SKM-1 treated with dmso at 0.1 percent for 144 hours (cell line): ENCODE results near the gene EEF1G.
"Not testable (repeated sequence)": the region's sequence is repeated elsewhere in the genome, so short reads cannot be mapped to it uniquely, and the experiment has no call there.

Experiments
- DNase-seq: peaks from one replicate; lab custom pipeline; 2025; ENCODE audit not compliant: unreplicated experiment; lab: John Stamatoyannopoulos, UW

The EEF1G gene

GRCh38 chr11:62556108-62556874 is 17.4 kb downstream of the EEF1G start:
- peak; percentile 83 for DNase-seq

- peak; percentile 67 for DNase-seq
Measured at GRCh38 chr11:62555464-62556107, 18.1 kb downstream of the EEF1G start.

DNA sequence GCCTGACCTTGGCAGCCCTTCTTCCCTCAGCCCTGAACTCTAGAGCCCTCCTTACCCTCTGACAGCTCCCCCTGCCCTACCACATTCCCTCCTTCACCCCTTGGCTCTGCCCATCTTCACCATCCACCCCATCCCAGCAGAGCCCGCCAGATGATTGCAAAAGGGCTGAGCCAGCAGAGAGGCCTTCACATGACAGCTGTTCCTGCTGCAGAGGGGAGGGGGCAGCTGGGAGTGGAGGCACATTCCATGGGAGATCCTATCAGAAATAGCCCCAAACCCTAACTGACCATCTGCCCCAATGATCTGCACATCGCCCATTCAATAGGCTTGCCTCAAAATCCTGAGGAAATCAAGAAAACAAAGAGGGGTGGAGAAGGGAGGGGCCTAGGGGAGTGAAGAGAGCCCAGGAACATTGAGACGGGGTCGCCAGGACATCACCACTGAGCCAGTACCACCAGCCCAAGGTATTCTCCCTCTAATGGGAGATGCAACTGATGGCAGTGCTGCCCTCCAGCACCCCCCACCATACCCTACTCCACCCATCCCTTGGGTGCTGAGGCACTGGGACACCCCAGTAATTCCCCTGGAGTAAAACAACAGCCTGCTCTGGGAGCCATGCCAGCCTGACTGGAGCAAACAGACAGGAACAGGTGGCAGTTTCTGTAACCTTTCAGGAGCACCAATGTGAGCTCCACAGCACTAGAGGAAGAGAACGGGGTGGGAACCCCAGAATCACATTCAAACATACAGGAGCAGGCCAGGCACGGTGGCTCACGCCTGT is 19.1 kb downstream of the EEF1G start:
- no peak for DNase-seq

DNA sequence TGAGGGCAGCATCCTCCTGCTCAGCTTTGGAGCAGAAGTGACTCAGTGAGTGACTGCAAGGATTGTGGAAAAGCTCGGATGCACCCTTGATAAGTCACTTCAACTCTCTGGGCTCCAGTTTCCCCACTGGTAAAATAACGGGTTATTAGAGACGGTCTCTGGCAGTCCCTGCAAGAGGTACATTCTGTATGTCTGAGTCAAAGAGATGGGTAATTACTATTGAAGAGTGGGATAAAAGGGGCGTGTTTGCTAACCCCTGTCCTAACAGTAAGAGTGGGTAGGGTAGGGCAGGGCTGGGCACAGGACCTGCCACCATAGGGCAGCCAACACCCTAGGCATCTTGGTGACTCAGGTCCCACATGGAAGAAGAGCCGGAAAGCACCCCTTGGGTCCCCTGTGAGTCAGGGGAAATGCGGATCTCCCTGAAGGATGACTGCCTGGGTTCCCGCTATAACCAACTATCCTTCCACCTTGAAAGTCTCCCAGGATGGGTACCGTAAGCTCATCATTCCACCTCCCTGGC is 19.8 kb downstream of the EEF1G start:
- no peak for DNase-seq

- DNase-seq, result peak; percentile 48
Measured at GRCh38 chr11:62553080-62553838, 20.4 kb downstream of the EEF1G start.

DNA sequence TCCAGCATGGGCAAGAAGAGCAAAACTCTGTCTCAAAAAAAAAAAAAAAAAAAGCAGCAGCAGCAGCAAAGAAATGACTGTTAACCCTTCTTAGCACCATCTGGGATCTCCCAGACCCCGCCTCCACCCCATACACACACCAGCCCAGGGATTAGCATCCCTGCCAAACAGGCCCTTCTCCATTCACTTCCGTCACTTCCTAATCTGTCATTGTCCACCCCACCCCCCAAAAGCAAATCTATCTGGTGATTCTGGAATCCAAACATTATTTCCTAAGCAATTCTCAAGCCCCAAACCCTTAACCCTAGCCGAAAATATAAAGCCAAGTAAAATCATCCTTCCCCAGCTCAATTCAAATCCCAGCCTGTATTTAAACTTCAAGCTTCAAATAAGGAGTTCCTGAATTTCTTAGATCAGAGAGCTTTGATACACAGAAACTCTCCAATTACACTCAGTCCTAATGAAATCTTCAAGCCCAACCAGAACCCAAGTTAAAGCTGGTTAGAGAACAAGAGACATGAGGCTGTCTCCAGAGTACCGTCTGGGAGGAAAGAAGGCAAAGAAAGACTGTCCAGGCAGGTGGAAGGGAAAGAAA is 21.1 kb downstream of the EEF1G start:
- no peak for DNase-seq

DNA sequence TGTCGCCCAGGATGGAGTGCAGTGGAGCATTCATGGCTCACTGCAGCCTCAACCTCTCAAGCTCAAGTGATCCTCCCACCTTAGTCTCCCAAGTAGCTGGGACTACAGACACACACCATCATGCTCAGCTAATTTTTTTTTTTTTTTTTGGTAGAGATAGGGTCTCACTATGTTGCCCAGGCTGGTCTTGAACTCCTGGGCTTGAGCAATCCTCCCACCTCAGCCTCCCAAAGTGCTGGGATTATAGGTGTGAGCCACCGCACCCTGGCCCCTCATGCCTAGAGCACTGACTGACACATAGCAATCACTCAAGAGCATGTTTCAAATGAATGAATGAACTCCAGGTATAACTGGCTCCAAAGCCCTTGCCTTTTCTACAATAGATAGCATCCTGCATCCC is 23.2 kb downstream of the EEF1G start:
- not testable (repeated sequence) for DNase-seq

DNA sequence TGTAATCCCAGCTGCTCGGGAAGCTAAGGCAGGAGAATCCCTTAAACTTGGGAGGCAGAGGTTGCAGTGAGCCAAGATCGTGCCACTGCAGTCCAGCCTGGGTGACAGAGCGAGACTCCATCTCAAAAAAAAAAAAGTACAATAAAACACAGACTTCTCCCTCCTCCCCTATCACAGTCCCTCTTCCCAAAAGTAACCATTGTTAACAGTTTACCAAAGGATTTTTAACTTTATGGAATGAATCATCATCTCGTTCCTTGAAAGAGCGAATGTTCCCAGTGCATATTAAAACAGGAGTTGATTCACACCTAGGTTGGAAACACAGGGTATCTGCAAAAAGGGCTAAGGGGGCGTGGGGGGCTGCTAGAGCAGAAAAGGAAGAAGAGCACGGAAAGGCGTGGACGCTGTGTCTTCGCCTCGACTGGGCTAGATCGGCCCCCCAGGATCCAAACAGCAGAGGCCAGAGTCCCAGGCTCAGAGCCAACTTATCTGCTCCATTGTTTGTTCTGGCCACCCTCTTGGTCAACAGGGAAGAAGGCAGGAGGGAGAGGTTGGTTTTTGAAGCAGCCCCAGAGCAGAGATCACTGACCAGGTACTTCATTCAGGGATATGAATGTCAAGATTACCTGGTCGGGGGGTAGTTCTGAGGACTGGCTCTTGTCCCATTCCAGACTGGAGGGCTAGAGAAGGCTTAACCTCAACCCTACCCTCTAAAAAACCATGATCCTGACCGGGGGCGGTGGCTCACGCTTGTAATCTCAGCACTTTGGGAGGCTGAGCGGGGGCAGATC is 25.0 kb downstream of the EEF1G start:
- DNase-seq, result no peak

DNA sequence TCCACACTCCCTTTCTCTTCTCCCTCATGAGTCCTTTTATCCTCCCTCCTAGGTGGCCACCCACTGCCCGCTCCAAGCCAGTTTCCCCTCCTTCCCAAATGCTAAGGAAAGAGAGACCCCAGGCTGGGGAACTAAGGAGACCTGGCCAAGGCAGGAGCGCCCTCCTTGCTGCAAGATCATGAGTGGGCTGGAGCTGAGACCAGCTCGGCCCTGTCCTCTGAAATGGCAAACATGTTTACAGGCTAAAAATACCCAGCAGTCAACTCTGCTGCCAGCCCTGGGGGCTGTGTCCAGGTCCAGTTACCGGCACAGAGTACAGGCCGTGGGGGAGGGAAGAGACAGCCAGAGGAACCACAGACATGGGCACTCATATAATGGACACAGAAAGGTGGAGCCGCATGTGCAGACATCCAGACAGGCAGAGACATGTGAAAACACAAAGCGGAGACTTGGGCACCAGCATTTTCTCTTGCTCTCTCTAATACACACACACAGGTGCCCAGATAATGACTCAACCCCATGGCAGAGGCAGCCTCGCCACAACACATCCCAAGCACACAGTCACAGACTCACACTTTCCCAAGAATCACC is 25.9 kb downstream of the EEF1G start:
- no peak for DNase-seq

DNA sequence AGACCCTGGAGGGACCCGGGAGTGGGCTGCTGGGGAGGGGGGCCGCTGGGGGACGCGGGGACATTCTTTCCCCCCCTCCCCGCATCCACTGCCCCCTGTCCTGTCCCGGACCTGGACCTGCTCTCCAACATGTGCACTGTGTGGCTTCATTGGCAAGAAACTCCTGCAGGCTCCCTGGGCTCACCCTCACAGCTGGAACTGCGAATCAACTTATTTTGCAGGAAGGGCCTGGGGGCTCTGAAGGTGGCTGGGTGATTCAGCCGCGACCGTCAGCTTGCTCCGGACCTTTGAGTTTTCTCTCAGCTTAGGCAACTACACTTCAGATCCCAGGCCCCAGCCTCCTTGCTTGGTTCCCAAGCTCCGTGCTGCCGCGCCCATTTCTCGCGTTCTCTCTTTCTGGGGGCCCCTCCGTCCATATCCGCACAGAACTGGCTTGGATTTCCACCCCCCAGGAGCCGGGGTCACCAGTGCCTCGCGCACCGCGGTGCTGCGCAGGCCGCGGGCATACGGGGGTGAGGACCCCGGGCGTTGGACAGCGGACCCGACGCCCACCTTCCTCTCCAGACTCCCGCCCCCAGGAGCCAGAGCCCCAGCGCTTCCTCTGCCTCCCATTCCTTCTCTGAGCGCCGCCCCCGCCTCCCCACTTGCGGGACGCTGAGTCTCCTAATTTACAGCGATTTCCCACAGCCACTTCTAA is 26.6 kb downstream of the EEF1G start:
- DNase-seq, result no peak

GRCh38 chr11:62546244-62546928 is 27.3 kb downstream of the EEF1G start, which contains the start of gene AHNAK:
Gene AHNAK (minus strand): TSS chr11:62546806. CDS start chr11:62536098, 10,708 bp downstream.
- no peak for DNase-seq

DNA sequence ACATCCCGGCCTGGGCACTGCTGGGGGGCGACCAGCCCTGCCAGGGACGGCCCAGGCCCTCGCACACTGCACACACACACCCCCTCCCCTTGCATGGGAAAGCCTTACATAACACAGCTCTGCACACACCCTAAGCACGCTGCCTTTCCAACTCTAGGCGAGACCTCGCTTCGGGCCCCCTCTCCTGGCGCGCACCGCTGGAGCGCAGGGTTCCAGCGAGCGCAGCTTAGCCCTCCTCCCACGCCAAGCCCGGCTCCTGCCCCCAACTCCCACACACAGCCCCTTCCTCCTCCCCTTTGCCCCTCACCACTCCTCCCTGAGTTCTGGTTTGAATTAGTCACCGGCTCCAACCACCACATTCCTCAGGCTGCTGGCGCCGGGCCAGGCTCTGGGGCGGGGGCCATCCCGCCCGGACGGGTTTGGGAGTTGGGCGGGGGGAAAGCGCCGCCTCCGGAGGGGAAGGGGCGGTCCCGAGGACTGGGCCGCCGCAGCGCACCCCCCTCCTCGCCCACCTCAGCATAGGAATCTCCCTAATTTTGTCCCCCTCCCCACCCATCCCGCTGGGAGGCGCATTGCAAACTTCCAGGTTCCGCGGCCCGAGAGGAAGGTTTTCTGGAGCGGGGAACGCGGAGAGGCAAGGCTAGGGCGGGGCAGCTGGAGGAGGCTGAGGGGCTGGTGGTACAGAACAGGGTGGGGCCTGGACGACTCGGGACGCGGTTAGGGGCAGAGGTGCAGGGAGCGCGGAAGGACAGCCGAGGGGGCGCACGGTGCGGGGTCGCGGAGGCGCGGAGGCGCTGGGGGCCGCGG is 28.1 kb downstream of the EEF1G start:
- DNase-seq, result no peak

GRCh38 chr11:62544581-62545436 is 28.9 kb downstream of the EEF1G start:
- DNase-seq, result no peak

DNA sequence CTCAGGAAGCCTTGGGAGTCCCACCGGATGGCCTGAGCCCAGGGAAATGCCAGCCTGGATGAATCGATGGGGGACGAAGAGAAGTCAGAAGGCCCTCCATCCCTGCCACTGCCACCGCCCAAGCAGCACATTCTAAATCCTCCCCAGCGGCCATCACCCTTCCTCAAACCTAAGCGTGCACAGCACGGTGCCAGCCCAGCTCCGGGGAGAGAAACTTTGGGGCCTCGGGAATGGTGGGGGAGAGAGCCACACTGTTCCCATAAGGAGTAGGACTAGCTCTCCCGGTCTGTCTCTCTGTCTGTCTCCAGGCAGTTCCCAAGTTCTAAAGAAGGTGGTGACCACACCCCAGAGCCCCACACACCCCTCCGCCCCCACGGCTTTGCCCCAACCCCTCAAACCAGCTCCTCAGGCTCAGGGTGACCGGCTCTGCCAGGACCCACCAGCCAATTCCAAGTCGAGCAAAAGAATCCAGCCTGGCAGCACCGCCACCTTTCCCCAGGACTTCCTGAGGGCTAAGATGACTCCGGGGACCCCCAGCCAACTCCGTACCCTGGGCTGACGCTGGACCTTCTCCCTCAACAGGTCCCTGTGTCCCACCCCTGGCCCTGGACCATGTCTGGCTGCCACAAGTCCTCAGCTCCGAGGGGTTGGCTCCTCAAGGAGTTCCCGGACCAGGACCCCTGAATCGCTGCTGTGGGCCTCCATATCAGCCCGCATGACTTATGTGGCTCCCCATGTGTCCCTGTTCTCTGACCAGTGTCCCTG is 29.8 kb downstream of the EEF1G start:
- no peak for DNase-seq

GRCh38 chr11:62542750-62543567 is 30.7 kb downstream of the EEF1G start:
- DNase-seq, result peak; percentile 49
